Tibial nerve (tissue), 3 donors: ENCODE data around the gene GRIN2A.

Source experiments
- CTCF ChIP-seq, 5 experiments: fragments of 200-600 bp in 3 of 5; fragments of 450-650 bp in 2 of 5; sonication (generic) in 3 of 5; IDR thresholded peaks; one replicate each; pipeline ENCODE4 v1.5.1; 2016 to 2019; ENCODE audit warnings: antibody characterized with exemption in 5 of 5, mild to moderate bottlenecking in 3 of 5, moderate library complexity in 2 of 5
- POLR2A ChIP-seq, 2 donors: fragments of 450-650 bp; IDR thresholded peaks; one replicate each; pipeline ENCODE4 v1.6.1; 2017; ENCODE audit warnings: antibody characterized with exemption in 2 of 2, mild to moderate bottlenecking in 2 of 2, moderate library complexity in 2 of 2

- no peak for TF ChIP-seq CTCF (IDR thresholded peaks at IDR 0.05)
- TF ChIP-seq POLR2A (IDR thresholded peaks at IDR 0.05), result no peak
Observed at GRCh38 chr16:10013364-10013763, 168.9 kb downstream of the GRIN2A start.
